ENCODE results near the gene LPAR1.

- TF ChIP-seq CTCF (conservative IDR thresholded peaks at IDR 0.05; ENCODE audit: low read depth, low read length): no peak
- TF ChIP-seq EZH2 (IDR thresholded peaks at IDR 0.05; ENCODE audit: borderline replicate concordance, low read depth, low read length, poor library complexity, severe bottlenecking): no peak
These were observed 190.6 kb downstream of the LPAR1 start for GRCh38 chr9:110847671-110848070.

Measured in A673 (cell line).